Measurements from ENCODE around the gene TFE3. TPM values are rescaled to one million over a fixed set of nuclear protein-coding genes. Genes with fewer than 3 reads are reported as not detected.

Gene TFE3
- total RNA-seq, 1 experiment from 2014 or later, result 59.8 TPM

DNA sequence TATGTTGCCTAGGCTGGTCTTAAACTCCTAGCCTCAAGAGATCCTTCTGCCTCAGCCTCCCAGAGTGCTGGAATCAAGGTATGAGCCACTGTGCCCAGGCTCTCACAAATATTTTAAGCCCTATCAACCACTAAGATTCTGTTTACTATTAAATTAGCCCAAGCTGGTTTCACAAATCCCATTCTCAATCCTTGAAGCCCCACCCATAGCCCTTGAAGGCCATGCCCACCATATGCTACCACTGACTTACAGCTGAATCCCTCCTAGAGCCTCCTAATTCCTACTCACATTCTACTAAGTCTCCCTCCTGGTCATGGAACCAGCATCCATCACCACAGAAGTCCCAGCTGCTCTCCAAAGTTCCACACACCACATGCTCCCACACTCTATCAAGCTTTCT lies 50.8 kb downstream of the TFE3 start:
- no peak overlapping the region for H2AK5ac ChIP-seq (ENCODE audit: insufficient read length, low read length)
- H3K4me2 ChIP-seq (ENCODE audit: insufficient read depth, insufficient read length, low read length), result no peak overlapping the region
- Mint-ChIP-seq H3K4me3 (no peak overlapping the region), H3K27me3 (ENCODE audit: low read depth) (0 out of 2 replicates have a peak, but pooled peaks cover 1% of the 10 kb centered on the region), H3K27ac (no peak overlapping the region), H3K9me3 (peaks cover 74 to 77% of the 10 kb centered on the region in 2 experiments), H3K4me1 (no peaks in the 10 kb centered on the region), H3K36me3 (ENCODE audit: insufficient read depth in 1 of 3, low read depth in 3 of 3) (peaks cover 52 to 80% (median 76%) of the 10 kb centered on the region in 3 experiments)
- no peak overlapping the region for H2AFZ ChIP-seq (ENCODE audit: low read length)
- H3K79me1 ChIP-seq (ENCODE audit: insufficient read depth, low read depth, low read length, poor library complexity, severe bottlenecking), result no peaks in the 10 kb centered on the region
- no peak overlapping the region for H3K14ac ChIP-seq (ENCODE audit: insufficient read depth, low read length)
- H3K56ac ChIP-seq (ENCODE audit: insufficient read length, low read depth, low read length), result no peak overlapping the region
- no peak overlapping the region for H4K8ac ChIP-seq (replicated peaks; ENCODE audit: insufficient read length, low read depth, low read length)
- no peak for DNase-seq
- H4K91ac ChIP-seq (ENCODE audit: insufficient read length, low read depth, low read length), result no peak overlapping the region
- no peak overlapping the region for H3K18ac ChIP-seq (ENCODE audit: insufficient read length, low read depth, low read length)
- no peak overlapping the region for H3K9ac ChIP-seq (ENCODE audit: extremely low read depth, insufficient read length, low read length)
- H4K20me1 ChIP-seq (ENCODE audit: control insufficient read depth, insufficient read depth, insufficient read length), result no peaks in the 10 kb centered on the region
- no peaks in the 10 kb centered on the region for H3K9me3 ChIP-seq (ENCODE audit: control insufficient read depth, low read depth, low read length)
- no peak overlapping the region for H3T11ph ChIP-seq (ENCODE audit: low read length)
- H2BK12ac ChIP-seq (ENCODE audit: insufficient read length, low read depth, low read length), result no peak overlapping the region
- no peak overlapping the region for H2BK20ac ChIP-seq (ENCODE audit: low read depth, low read length, poor library complexity, severe bottlenecking)
- H4K5ac ChIP-seq (ENCODE audit: insufficient read length, low read depth, low read length), result no peak overlapping the region
- no peaks in the 10 kb centered on the region for H3K27me3 ChIP-seq (ENCODE audit: insufficient read depth, low read length)
- H2BK15ac ChIP-seq (ENCODE audit: low read depth, low read length), result no peak overlapping the region
- H2BK5ac ChIP-seq (ENCODE audit: insufficient read length, low read length), result no peak overlapping the region
- no peaks in the 10 kb centered on the region for H3K23me2 ChIP-seq (ENCODE audit: insufficient read length, low read depth, low read length, poor library complexity, severe bottlenecking)
- no peaks in the 10 kb centered on the region for H3K4me1 ChIP-seq (ENCODE audit: insufficient read depth, low read length)
- H3K79me2 ChIP-seq (ENCODE audit: insufficient read depth, low read length), result no peaks in the 10 kb centered on the region
- no peak overlapping the region for H3K23ac ChIP-seq (ENCODE audit: insufficient read length, low read depth, low read length)
- H3K4ac ChIP-seq (ENCODE audit: low read depth, low read length), result no peak overlapping the region
- no peak overlapping the region for H2BK120ac ChIP-seq (ENCODE audit: low read depth, low read length, poor library complexity, severe bottlenecking)
- TF ChIP-seq, protein P1, sequence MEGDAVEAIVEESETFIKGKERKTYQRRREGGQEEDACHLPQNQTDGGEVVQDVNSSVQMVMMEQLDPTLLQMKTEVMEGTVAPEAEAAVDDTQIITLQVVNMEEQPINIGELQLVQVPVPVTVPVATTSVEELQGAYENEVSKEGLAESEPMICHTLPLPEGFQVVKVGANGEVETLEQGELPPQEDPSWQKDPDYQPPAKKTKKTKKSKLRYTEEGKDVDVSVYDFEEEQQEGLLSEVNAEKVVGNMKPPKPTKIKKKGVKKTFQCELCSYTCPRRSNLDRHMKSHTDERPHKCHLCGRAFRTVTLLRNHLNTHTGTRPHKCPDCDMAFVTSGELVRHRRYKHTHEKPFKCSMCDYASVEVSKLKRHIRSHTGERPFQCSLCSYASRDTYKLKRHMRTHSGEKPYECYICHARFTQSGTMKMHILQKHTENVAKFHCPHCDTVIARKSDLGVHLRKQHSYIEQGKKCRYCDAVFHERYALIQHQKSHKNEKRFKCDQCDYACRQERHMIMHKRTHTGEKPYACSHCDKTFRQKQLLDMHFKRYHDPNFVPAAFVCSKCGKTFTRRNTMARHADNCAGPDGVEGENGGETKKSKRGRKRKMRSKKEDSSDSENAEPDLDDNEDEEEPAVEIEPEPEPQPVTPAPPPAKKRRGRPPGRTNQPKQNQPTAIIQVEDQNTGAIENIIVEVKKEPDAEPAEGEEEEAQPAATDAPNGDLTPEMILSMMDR (conservative IDR thresholded peaks at IDR 0.05), result no peak
- H3K27ac ChIP-seq (ENCODE audit: insufficient read length, low read depth, low read length), result no peak overlapping the region

Data from H9 (cell line).